HL-60 (cell line): Measurements from ENCODE around the gene ANKRD11.

Source experiments
- CTCF ChIP-seq: IDR thresholded peaks from one replicate; pipeline ENCODE4 v1.5.1; 2011; ENCODE audit warnings: low read length, control low read depth, inconsistent platforms; ENCODE audit not compliant: insufficient read depth
- POLR2AphosphoS5 ChIP-seq: IDR thresholded peaks from 2 replicates; pipeline ENCODE4 v1.6.1; 2012; ENCODE audit warnings: low read depth
- REST ChIP-seq: IDR thresholded peaks from 2 replicates; pipeline ENCODE4 v1.6.1; 2012; ENCODE audit warnings: low read depth; ENCODE audit not compliant: insufficient replicate concordance
- SPI1 ChIP-seq: IDR thresholded peaks from 2 replicates; pipeline ENCODE4 v1.6.1; 2012; ENCODE audit warnings: low read depth, mild to moderate bottlenecking, borderline replicate concordance

- TF ChIP-seq REST (no peak), CTCF (no peak), POLR2AphosphoS5 (no peak), SPI1 (no peak)
Measured at GRCh38 chr16:89334050-89334449, 156.3 kb downstream of the ANKRD11 start.
